ENCODE measurements around the gene HIVEP3. TPM values are rescaled to one million over a fixed set of nuclear protein-coding genes. Genes with fewer than 3 reads are reported as not detected.
A peak's percentile ranks its signal among the peaks of the same experiment; 100 is the strongest.

Gene HIVEP3
- total and polyA plus RNA-seq, 3 experiments from 2014 or later: 15.1 to 24.0 (median 23.0) TPM

DNA sequence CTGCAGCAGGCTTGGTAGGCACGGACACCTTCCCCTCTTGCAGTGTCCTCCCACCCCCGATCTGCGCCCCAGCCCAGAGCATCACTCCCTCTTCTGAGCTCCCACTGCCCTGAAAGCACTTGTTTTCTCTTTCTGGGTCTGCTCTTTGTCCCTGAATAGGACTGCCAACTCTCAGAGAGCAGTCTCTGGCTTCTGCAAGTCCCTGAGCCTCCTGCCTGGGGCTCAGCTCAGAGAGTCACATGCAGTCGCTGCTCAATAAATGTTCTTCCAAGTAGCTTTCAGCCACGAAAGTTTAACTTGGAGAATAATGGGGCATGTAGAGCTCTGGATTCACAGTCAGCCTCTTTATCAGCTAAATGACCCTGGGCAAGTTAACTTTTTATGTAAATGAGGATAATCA lies 205.6 kb downstream of the HIVEP3 start:
- Histone ChIP-seq H3K36me3 (ENCODE audit: insufficient read depth, low read length) (no peaks in the 10 kb centered on the region), H3K4me3 (ENCODE audit: low read length) (no peak overlapping the region), H3K9me3 (ENCODE audit: low read length) (no peaks in the 10 kb centered on the region), H3K27ac (ENCODE audit: low read depth, low read length) (no peak overlapping the region), H3K4me1 (ENCODE audit: insufficient read depth, low read length) (no peaks in the 10 kb centered on the region), H3K27me3 (ENCODE audit: insufficient read depth, low read length, poor library complexity, severe bottlenecking) (no peaks in the 10 kb centered on the region)
- no peak for DNase-seq
- peaks cover 4 to 8% (median 7%) of the 10 kb centered on the region in 3 donors for H3K4me1 Mint-ChIP-seq
- H3K4me3 Mint-ChIP-seq: no peak overlapping the region
- ChIA-PET CTCF (no interaction called here), POLR2A (no interaction called here)
- no peaks in the 10 kb centered on the region for H3K27me3 Mint-ChIP-seq
- H3K27ac Mint-ChIP-seq: no peak overlapping the region
- H3K9me3 Mint-ChIP-seq: no peaks in the 10 kb centered on the region
- peaks cover 0 to 1% (median 0%) of the 10 kb centered on the region in 3 donors for H3K36me3 Mint-ChIP-seq

DNA sequence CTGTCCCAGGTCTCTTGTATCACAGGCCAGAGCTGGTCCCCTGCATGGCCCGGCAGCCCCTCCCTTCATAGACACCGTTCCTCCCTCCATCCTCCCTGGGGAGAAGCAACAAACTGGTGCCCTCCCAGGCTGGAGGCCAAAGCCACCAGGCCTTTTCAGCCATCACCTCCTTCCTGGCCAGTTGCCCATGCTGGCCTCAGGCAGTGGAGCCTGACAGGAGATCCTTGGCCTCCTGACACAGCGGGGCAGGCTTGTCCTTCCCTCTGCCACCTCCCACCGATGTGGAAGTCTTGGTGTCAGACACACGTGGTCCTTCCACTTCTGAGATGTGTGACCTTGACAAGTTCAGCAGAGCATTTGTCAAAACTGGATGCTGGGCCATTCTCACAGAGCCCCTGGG lies 206.0 kb downstream of the HIVEP3 start:
- ChIA-PET CTCF (no interaction called here), POLR2A (no interaction called here)
- H3K4me3 ChIP-seq (ENCODE audit: low read length): no peak overlapping the region
- peak overlapping the region in 1 of 8 donors; percentile 29 for H3K27ac Mint-ChIP-seq
- H3K9me3 ChIP-seq (ENCODE audit: low read length): no peaks in the 10 kb centered on the region
- H3K4me3 Mint-ChIP-seq: no peak overlapping the region
- H3K36me3 Mint-ChIP-seq: peaks cover 0 to 1% (median 0%) of the 10 kb centered on the region in 3 donors
- DNase-seq: no peak
- no peaks in the 10 kb centered on the region for H3K27me3 Mint-ChIP-seq
- no peak overlapping the region for H3K27ac ChIP-seq (ENCODE audit: low read depth, low read length)
- no peaks in the 10 kb centered on the region for H3K9me3 Mint-ChIP-seq
- no peaks in the 10 kb centered on the region for H3K27me3 ChIP-seq (ENCODE audit: insufficient read depth, low read length, poor library complexity, severe bottlenecking)
- peaks cover 4 to 8% (median 7%) of the 10 kb centered on the region in 3 donors for H3K4me1 Mint-ChIP-seq
- H3K36me3 ChIP-seq (ENCODE audit: insufficient read depth, low read length): no peaks in the 10 kb centered on the region
- H3K4me1 ChIP-seq (ENCODE audit: insufficient read depth, low read length): no peaks in the 10 kb centered on the region

DNA sequence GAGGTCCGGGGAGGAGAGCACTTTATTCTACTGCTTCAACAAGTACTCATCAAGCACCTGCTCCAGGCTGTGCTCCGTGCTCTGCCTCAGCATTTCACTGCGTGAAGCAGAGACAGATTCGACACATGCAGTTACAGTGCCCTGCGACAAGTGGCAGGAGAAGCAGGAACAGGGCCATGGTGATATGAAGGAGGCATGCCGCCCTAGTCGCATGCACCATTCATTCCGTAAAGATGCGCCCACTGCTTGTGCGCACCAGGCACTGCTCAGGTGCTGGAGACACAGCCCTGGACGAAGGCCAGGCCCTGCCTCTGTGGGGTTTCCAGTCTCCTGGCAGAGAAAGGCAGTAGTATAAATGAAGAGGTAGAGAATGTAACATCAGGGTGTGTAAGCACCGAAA lies 206.6 kb downstream of the HIVEP3 start:
- H3K4me3 ChIP-seq (ENCODE audit: low read length): no peak overlapping the region
- peak overlapping the region in 1 of 8 donors; percentile 20 for H3K27ac Mint-ChIP-seq
- no peak for DNase-seq
- ChIA-PET CTCF (no interaction called here), POLR2A (no interaction called here)
- no peaks in the 10 kb centered on the region for H3K36me3 ChIP-seq (ENCODE audit: insufficient read depth, low read length)
- no peaks in the 10 kb centered on the region for H3K9me3 ChIP-seq (ENCODE audit: low read length)
- H3K36me3 Mint-ChIP-seq: peaks cover 0 to 2% (median 0%) of the 10 kb centered on the region in 3 donors
- no peak overlapping the region for H3K27ac ChIP-seq (ENCODE audit: low read depth, low read length)
- H3K4me3 Mint-ChIP-seq: no peak overlapping the region
- H3K27me3 ChIP-seq (ENCODE audit: insufficient read depth, low read length, poor library complexity, severe bottlenecking): no peaks in the 10 kb centered on the region
- H3K9me3 Mint-ChIP-seq: no peaks in the 10 kb centered on the region
- H3K27me3 Mint-ChIP-seq: no peaks in the 10 kb centered on the region
- H3K4me1 ChIP-seq (ENCODE audit: insufficient read depth, low read length): no peaks in the 10 kb centered on the region
- H3K4me1 Mint-ChIP-seq: peaks cover 4 to 7% (median 6%) of the 10 kb centered on the region in 3 donors

DNA sequence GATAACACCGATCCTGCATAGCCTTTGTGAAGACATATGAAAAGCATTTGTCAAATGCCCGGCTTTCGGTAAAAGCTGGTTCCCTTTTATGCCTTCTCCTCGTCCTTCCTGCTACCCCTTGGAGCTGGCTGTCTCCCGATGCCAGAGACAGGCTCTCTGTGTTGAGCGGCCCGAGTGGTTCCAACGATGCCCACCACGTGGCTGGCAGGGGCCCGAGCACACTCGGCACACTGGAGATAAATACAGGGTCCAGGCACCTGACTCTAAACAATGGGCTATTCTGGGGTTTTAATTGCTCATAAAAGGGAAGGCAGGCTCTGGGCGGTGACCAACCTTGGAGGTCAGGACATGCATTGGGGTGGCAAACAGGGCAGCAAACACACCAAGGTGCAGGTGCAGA lies 207.1 kb downstream of the HIVEP3 start:
- Histone ChIP-seq H3K9me3 (ENCODE audit: low read length) (no peaks in the 10 kb centered on the region), H3K27ac (ENCODE audit: low read depth, low read length) (no peak overlapping the region), H3K4me3 (ENCODE audit: low read length) (no peak overlapping the region), H3K27me3 (ENCODE audit: insufficient read depth, low read length, poor library complexity, severe bottlenecking) (no peaks in the 10 kb centered on the region), H3K36me3 (ENCODE audit: insufficient read depth, low read length) (no peaks in the 10 kb centered on the region), H3K4me1 (ENCODE audit: insufficient read depth, low read length) (no peaks in the 10 kb centered on the region)
- no peak overlapping the region for H3K27ac Mint-ChIP-seq
- peaks cover 0 to 2% (median 0%) of the 10 kb centered on the region in 3 donors for H3K36me3 Mint-ChIP-seq
- POLR2A ChIA-PET: no interaction called here
- CTCF ChIA-PET: no interaction called here
- peaks cover 4 to 7% (median 6%) of the 10 kb centered on the region in 3 donors for H3K4me1 Mint-ChIP-seq
- DNase-seq: no peak
- H3K9me3 Mint-ChIP-seq: no peaks in the 10 kb centered on the region
- no peaks in the 10 kb centered on the region for H3K27me3 Mint-ChIP-seq
- H3K4me3 Mint-ChIP-seq: no peak overlapping the region

DNA sequence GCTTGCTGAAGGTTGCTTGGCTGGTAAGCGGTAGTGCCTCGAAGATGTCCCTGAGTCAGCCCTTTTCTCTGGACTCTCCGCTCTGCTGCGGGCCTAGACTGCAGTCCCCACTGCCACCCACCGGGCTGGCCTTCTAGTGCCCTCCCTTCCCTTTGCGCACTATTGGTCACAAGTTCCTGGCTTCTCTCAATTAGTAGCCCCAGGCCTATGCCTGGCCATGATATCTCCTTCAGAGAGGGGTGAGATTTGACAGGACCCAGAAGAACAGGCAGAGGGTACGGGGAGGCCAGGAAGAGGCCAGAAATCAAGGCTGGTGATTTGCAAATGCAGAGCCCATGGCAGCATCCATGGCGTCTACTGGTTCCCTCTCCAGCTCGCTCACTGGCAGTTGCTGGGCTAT lies 207.7 kb downstream of the HIVEP3 start:
- Histone ChIP-seq H3K27ac (ENCODE audit: low read depth, low read length) (no peak overlapping the region), H3K4me3 (ENCODE audit: low read length) (no peak overlapping the region), H3K9me3 (ENCODE audit: low read length) (no peaks in the 10 kb centered on the region), H3K36me3 (ENCODE audit: insufficient read depth, low read length) (no peaks in the 10 kb centered on the region), H3K4me1 (ENCODE audit: insufficient read depth, low read length) (no peaks in the 10 kb centered on the region), H3K27me3 (ENCODE audit: insufficient read depth, low read length, poor library complexity, severe bottlenecking) (no peaks in the 10 kb centered on the region)
- DNase-seq: no peak
- Mint-ChIP-seq H3K27me3 (no peaks in the 10 kb centered on the region), H3K4me1 (peaks cover 3 to 4% (median 4%) of the 10 kb centered on the region in 3 donors), H3K4me3 (no peak overlapping the region), H3K27ac (no peak overlapping the region), H3K9me3 (no peaks in the 10 kb centered on the region), H3K36me3 (peaks cover 0 to 2% (median 0%) of the 10 kb centered on the region in 3 donors)
- ChIA-PET CTCF (no interaction called here), POLR2A (no interaction called here)

DNA sequence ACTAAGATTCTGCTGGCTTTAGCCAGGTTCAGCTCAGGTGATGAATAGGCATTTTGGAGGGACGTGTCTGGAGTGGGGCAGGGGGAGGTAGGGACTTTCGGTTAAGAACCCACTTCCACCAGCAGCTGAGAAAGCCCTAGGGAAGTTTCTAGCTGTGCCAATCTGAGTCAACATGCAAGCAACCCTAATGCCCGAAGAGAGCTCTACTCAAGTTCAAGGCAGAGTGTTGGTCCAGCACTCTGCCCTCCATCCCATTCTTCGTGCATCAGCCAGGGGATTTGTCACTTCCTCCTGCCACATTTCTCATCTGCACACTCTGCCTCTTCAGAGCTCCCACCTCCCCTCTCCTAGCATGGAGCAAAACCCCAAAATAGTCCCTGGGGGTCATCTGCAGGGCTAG lies 208.8 kb downstream of the HIVEP3 start:
- ChIA-PET CTCF (interaction anchor here (0.6 to 0.9 kb wide), 2 partner anchors 18 to 136 kb away, joined by 3 to 4 read pairs; no protein-coding TSS in a partner anchor), POLR2A (no interaction called here)
- no peaks in the 10 kb centered on the region for H3K27me3 Mint-ChIP-seq
- Histone ChIP-seq H3K9me3 (ENCODE audit: low read length) (no peaks in the 10 kb centered on the region), H3K27me3 (ENCODE audit: insufficient read depth, low read length, poor library complexity, severe bottlenecking) (no peaks in the 10 kb centered on the region), H3K27ac (ENCODE audit: low read depth, low read length) (no peak overlapping the region), H3K4me1 (ENCODE audit: insufficient read depth, low read length) (no peaks in the 10 kb centered on the region), H3K36me3 (ENCODE audit: insufficient read depth, low read length) (no peaks in the 10 kb centered on the region), H3K4me3 (ENCODE audit: low read length) (no peak overlapping the region)
- H3K9me3 Mint-ChIP-seq: peaks cover 0 to 2% (median 0%) of the 10 kb centered on the region in 5 donors
- H3K27ac Mint-ChIP-seq: no peak overlapping the region
- H3K36me3 Mint-ChIP-seq: peaks cover 0 to 2% (median 0%) of the 10 kb centered on the region in 3 donors
- no peak overlapping the region for H3K4me3 Mint-ChIP-seq
- no peak for DNase-seq
- H3K4me1 Mint-ChIP-seq: no peaks in the 10 kb centered on the region

DNA sequence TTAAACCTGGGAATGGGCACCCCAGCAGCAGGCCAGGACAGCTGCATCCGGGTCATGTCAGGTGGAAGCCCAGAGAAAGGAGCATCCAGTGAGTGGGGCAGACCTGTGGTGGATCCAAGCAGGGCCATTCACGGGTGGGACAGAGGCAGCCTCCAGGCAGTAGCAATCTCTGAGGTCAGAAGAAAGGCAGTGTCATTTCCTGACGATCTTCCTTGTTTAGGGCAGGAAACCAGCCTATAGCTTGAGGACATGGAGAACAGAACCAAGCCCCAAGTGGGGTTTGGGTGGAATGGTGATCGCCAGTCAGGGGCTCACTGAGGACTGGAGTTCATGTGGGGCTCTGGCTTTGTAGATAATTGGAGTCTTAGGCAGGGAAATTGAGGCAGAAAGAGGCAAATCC lies 209.4 kb downstream of the HIVEP3 start:
- Histone ChIP-seq H3K27ac (ENCODE audit: low read depth, low read length) (no peak overlapping the region), H3K4me3 (ENCODE audit: low read length) (no peak overlapping the region), H3K36me3 (ENCODE audit: insufficient read depth, low read length) (no peaks in the 10 kb centered on the region), H3K9me3 (ENCODE audit: low read length) (no peaks in the 10 kb centered on the region), H3K27me3 (ENCODE audit: insufficient read depth, low read length, poor library complexity, severe bottlenecking) (no peaks in the 10 kb centered on the region), H3K4me1 (ENCODE audit: insufficient read depth, low read length) (no peaks in the 10 kb centered on the region)
- no peak overlapping the region for H3K4me3 Mint-ChIP-seq
- H3K36me3 Mint-ChIP-seq: peaks cover 0 to 2% (median 0%) of the 10 kb centered on the region in 3 donors
- DNase-seq: no peak
- CTCF ChIA-PET: interaction anchor here (0.6 to 0.9 kb wide), 2 partner anchors 19 to 136 kb away, joined by 3 to 4 read pairs; no protein-coding TSS in a partner anchor
- H3K27ac Mint-ChIP-seq: no peak overlapping the region
- peaks cover 0 to 2% (median 0%) of the 10 kb centered on the region in 5 donors for H3K9me3 Mint-ChIP-seq
- no peaks in the 10 kb centered on the region for H3K4me1 Mint-ChIP-seq
- POLR2A ChIA-PET: no interaction called here
- H3K27me3 Mint-ChIP-seq: no peaks in the 10 kb centered on the region

DNA sequence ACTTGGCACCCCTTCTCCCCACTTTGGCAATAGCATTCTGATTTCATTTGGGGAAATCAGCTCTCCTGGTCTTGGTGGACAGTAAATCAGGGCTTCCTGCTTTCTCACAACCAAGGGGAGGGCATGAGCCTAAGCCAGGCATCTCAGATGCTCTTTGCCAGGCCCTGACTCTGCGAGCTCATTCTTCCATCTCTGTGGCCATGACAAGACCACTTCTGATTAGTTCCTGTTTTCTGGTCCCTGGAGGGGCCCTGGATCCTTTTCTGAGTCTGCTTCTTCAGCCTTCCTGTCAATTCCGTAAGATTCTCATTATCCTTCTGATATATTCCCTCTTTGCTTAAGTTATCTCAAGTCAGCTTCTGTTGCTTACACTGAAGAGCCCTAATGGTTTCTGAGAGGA lies 210.4 kb downstream of the HIVEP3 start:
- Histone ChIP-seq H3K4me3 (ENCODE audit: low read length) (no peak overlapping the region), H3K27ac (ENCODE audit: low read depth, low read length) (no peak overlapping the region), H3K27me3 (ENCODE audit: insufficient read depth, low read length, poor library complexity, severe bottlenecking) (no peaks in the 10 kb centered on the region), H3K36me3 (ENCODE audit: insufficient read depth, low read length) (no peaks in the 10 kb centered on the region), H3K9me3 (ENCODE audit: low read length) (no peaks in the 10 kb centered on the region), H3K4me1 (ENCODE audit: insufficient read depth, low read length) (no peaks in the 10 kb centered on the region)
- no peaks in the 10 kb centered on the region for H3K4me1 Mint-ChIP-seq
- DNase-seq: no peak
- no peak overlapping the region for H3K27ac Mint-ChIP-seq
- ChIA-PET POLR2A (no interaction called here), CTCF (no interaction called here)
- H3K9me3 Mint-ChIP-seq: peaks cover 0 to 2% (median 0%) of the 10 kb centered on the region in 5 donors
- no peak overlapping the region for H3K4me3 Mint-ChIP-seq
- H3K27me3 Mint-ChIP-seq: no peaks in the 10 kb centered on the region
- peaks cover 0 to 2% (median 0%) of the 10 kb centered on the region in 3 donors for H3K36me3 Mint-ChIP-seq

DNA sequence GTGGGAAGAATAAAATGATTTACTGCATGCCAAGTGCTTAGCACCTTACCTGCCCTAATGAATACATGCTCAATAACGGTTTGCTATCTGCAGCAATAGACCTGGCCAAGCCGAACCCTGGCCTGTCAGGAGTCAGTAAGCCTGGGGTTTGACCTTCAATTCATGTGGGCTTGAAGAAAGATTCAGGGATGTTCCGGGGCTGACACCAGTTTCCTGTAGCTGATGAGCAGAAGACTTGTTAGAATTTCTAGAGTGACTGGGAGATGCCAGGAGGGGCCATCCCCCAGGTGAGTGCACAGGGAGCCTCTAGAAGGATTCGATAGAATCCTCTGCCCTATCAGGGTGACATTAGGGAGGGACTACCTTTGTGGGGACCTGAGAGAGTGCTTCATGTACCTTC lies 210.9 kb downstream of the HIVEP3 start:
- Mint-ChIP-seq H3K9me3 (peaks cover 0 to 2% (median 0%) of the 10 kb centered on the region in 5 donors), H3K27ac (no peak overlapping the region), H3K27me3 (no peaks in the 10 kb centered on the region), H3K4me3 (no peak overlapping the region), H3K36me3 (peaks cover 0 to 2% (median 0%) of the 10 kb centered on the region in 3 donors), H3K4me1 (no peaks in the 10 kb centered on the region)
- H3K36me3 ChIP-seq (ENCODE audit: insufficient read depth, low read length): no peaks in the 10 kb centered on the region
- no peak for DNase-seq
- CTCF ChIA-PET: no interaction called here
- H3K27ac ChIP-seq (ENCODE audit: low read depth, low read length): no peak overlapping the region
- H3K4me1 ChIP-seq (ENCODE audit: insufficient read depth, low read length): no peaks in the 10 kb centered on the region
- no peak overlapping the region for H3K4me3 ChIP-seq (ENCODE audit: low read length)
- no peaks in the 10 kb centered on the region for H3K27me3 ChIP-seq (ENCODE audit: insufficient read depth, low read length, poor library complexity, severe bottlenecking)
- POLR2A ChIA-PET: no interaction called here
- H3K9me3 ChIP-seq (ENCODE audit: low read length): no peaks in the 10 kb centered on the region
